Endothelial cell of umbilical vein (primary cell): ENCODE results near the gene AIG1. TPM values are rescaled to one million over a fixed set of nuclear protein-coding genes. Genes with fewer than 3 reads are reported as not detected.

Source experiments
- BruUV-seq: library from RNA; stranded (reverse); fragments of 400-500 nt; replicated peaks from 2 replicates; lab custom pipeline; 2021; lab: Mats Ljungman, UMichigan
- CTCF ChIA-PET: fragments of 300-600, 350-600 bp; sonication (Branson Sonifier 250); formaldehyde crosslinking; loops from one replicate; lab custom pipeline; 2021; ENCODE audit warnings: antibody characterized with exemption, inconsistent platforms; lab: Charles Lee
- POLR2A ChIA-PET: fragments of 300-600, 350-600 bp; sonication (Branson Sonifier 250); formaldehyde crosslinking; loops from one replicate; lab custom pipeline; 2021; ENCODE audit warnings: antibody characterized with exemption, inconsistent platforms; lab: Charles Lee
- DNase-seq: peaks from one replicate; pipeline ENCODE4 v3.0.0-alpha.2; 2011; ENCODE audit warnings: low read depth, low spot score
- FAIRE-seq: peaks from 2 replicates; lab custom pipeline; 2011; peaks lifted over from hg19 to GRCh38; lab: Jason Lieb, UNC
- H2AFZ ChIP-seq: 2 replicates; pipeline ENCODE4 v1.6.0; 2012; ENCODE audit warnings: low read depth, low read length, control low read depth, inconsistent platforms
- H3K27ac ChIP-seq: 2 replicates; pipeline ENCODE4 v1.5.1; 2011; ENCODE audit warnings: low read depth, mild to moderate bottlenecking, control low read depth, low read length, moderate library complexity; ENCODE audit not compliant: insufficient read depth
- H3K27me3 ChIP-seq, 2 experiments: 2 replicates each; pipeline versions ENCODE4 v1.6.0 to v1.6.1; 2011; ENCODE audit warnings: low read length in 2 of 2, mixed read lengths in 1 of 2; ENCODE audit not compliant: control insufficient read depth in 2 of 2, insufficient read depth in 2 of 2
- H3K36me3 ChIP-seq, 2 experiments: 2 replicates in 1 of 2; 3 replicates in 1 of 2; pipeline ENCODE4 v1.5.1; 2011; ENCODE audit warnings: low read length in 2 of 2, mild to moderate bottlenecking in 1 of 2, moderate library complexity in 1 of 2; ENCODE audit not compliant: control insufficient read depth in 2 of 2, insufficient read depth in 2 of 2; ENCODE audit errors: extremely low read depth in 1 of 2
- H3K4me1 ChIP-seq: 3 replicates; pipeline ENCODE4 v1.5.1; 2011; ENCODE audit warnings: mild to moderate bottlenecking, low read length; ENCODE audit not compliant: control insufficient read depth, insufficient read depth; ENCODE audit errors: extremely low read depth
- H3K4me2 ChIP-seq: 2 replicates; pipeline ENCODE4 v1.6.1; 2011; ENCODE audit warnings: low read length, control low read depth, mixed read lengths; ENCODE audit not compliant: insufficient read depth
- H3K4me3 ChIP-seq, 3 experiments: fragments of 200-600 bp in 1 of 3; sonication (generic), shearing (Covaris generic) in 1 of 3; replicated peaks in 1 of 3; 2 replicates each; pipeline ENCODE4 v1.5.1; 2011 to 2016; ENCODE audit warnings: control low read depth in 3 of 3, low read length in 3 of 3, mild to moderate bottlenecking in 2 of 3, inconsistent platforms in 1 of 3, low read depth in 1 of 3, moderate library complexity in 1 of 3; ENCODE audit not compliant: insufficient read depth in 1 of 3
- H3K79me2 ChIP-seq: 2 replicates; pipeline ENCODE4 v1.6.0; 2012; ENCODE audit warnings: low read length, inconsistent platforms; ENCODE audit not compliant: control insufficient read depth, insufficient read depth
- H3K9ac ChIP-seq: replicated peaks from 2 replicates; pipeline ENCODE3; 2011; ENCODE audit warnings: low read length, control low read depth; ENCODE audit not compliant: insufficient read depth; ENCODE audit errors: extremely low read depth
- H3K9me1 ChIP-seq: replicated peaks from 3 replicates; pipeline ENCODE4 v1.6.0; 2011; ENCODE audit warnings: mild to moderate bottlenecking, low read length; ENCODE audit not compliant: control insufficient read depth, insufficient read depth; ENCODE audit errors: extremely low read depth
- H3K9me3 ChIP-seq: replicated peaks from 2 replicates; pipeline ENCODE4 v1.5.1; 2012; ENCODE audit warnings: low read length, inconsistent platforms; ENCODE audit not compliant: control insufficient read depth, insufficient read depth
- H4K20me1 ChIP-seq: replicated peaks from 2 replicates; pipeline ENCODE3; 2011; ENCODE audit warnings: mild to moderate bottlenecking, low read length; ENCODE audit not compliant: control insufficient read depth, insufficient read depth; ENCODE audit errors: extremely low read depth
- CTCF ChIP-seq, 2 donors: IDR thresholded peaks; 1 replicate in 1 of 2; 2 replicates in 1 of 2; pipeline ENCODE4 v1.5.1; 2011; ENCODE audit warnings: low read length in 2 of 2, mild to moderate bottlenecking in 2 of 2, moderate library complexity in 2 of 2, control low read depth in 1 of 2, inconsistent platforms in 1 of 2, low read depth in 1 of 2; ENCODE audit not compliant: insufficient read depth in 1 of 2; ENCODE audit errors: extremely low read depth in 1 of 2
- EZH2 ChIP-seq: IDR thresholded peaks from 2 replicates; pipeline ENCODE4 v1.6.1; 2012; ENCODE audit warnings: borderline replicate concordance, low read depth, mild to moderate bottlenecking, moderate library complexity, low read length, inconsistent platforms; ENCODE audit not compliant: severe bottlenecking
- GATA2 ChIP-seq: IDR thresholded peaks from 2 replicates; pipeline ENCODE4 v1.7.0; 2011; ENCODE audit warnings: low read depth, mild to moderate bottlenecking, moderate library complexity, mixed read lengths, low read length; ENCODE audit not compliant: insufficient read length, insufficient read depth
- JUN ChIP-seq: IDR thresholded peaks from 2 replicates; pipeline ENCODE4 v1.6.1; 2011; ENCODE audit warnings: borderline replicate concordance, low read depth; ENCODE audit not compliant: insufficient read length, insufficient read depth
- MYC ChIP-seq: IDR thresholded peaks from one replicate; pipeline ENCODE4 v1.6.1; 2011; ENCODE audit warnings: mild to moderate bottlenecking, low read depth, low read length
- dilution Hi-C: fragments of 300-500 bp; cut with MboI; formaldehyde crosslinking; loops from one replicate; pipeline ENCODE4 v1.15.0; 2019; ENCODE audit warnings: low sequenced_read_pairs; ENCODE audit not compliant: extremely low pct_ligation_motif_present
- intact Hi-C: fragments of 100-400 bp; cut with micrococcal nuclease; formaldehyde crosslinking; loops from one replicate; pipeline ENCODE4 v1.10.0; 2022
- polyA plus RNA-seq, 4 experiments: library from polyadenylated mRNA; depleted of rRNA in 3 of 4; stranded (reverse) in 3 of 4; unstranded in 1 of 4; fragments of >200 nt; gene quantifications; 2 replicates each; pipeline versions ENCODE4 v1.2.1 to v1.2.3, GENCODE V29; 2011 to 2012; ENCODE audit warnings: missing spikeins in 1 of 4
- total RNA-seq: library from RNA; stranded (reverse); gene quantifications from 2 replicates; pipeline ENCODE4 v1.2.3, GENCODE V29; 2021

The AIG1 gene
- total and polyA plus RNA-seq, 2 donors (not counting 3 experiments of a cell fraction or from before 2014, with no cell fraction given) = 17.7 to 22.7 TPM

- intact Hi-C loops = no loop called here
- dilution Hi-C loops = no loop called here
These were observed 36.6 kb downstream of the AIG1 start for GRCh38 chr6:143097224-143097795.

More at GRCh38 chr6:143097224-143097795, 36.6 kb downstream of the AIG1 start:
- H2AFZ ChIP-seq = no peak overlapping the region
- ChIA-PET CTCF (interaction anchor here (1.0 kb wide), 1 partner anchor 622 kb away, joined by 3 read pairs; no protein-coding TSS in a partner anchor), POLR2A (no interaction called here)
- TF ChIP-seq EZH2 (no peak), CTCF (IDR thresholded peaks at IDR 0.05; ENCODE audit: extremely low read depth in 1 of 2, insufficient read depth in 1 of 2, low read depth in 1 of 2, low read length in 2 of 2) (no peak), JUN (no peak), MYC (no peak), GATA2 (no peak)
- H3K27ac ChIP-seq = no peak overlapping the region
- no TSS peak for BruUV-seq
- no peak overlapping the region for H3K4me2 ChIP-seq
- no peaks in the 10 kb centered on the region for H3K9me3 ChIP-seq
- H3K79me2 ChIP-seq = no peaks in the 10 kb centered on the region
- peaks cover 4% of the 10 kb centered on the region for H3K4me1 ChIP-seq
- H3K4me3 ChIP-seq = no peak overlapping the region
- H3K9ac ChIP-seq = no peak overlapping the region
- no peaks in the 10 kb centered on the region for H3K9me1 ChIP-seq
- H3K27me3 ChIP-seq = no peaks in the 10 kb centered on the region
- no peaks in the 10 kb centered on the region for H4K20me1 ChIP-seq
- DNase-seq = no peak
- no peaks in the 10 kb centered on the region for H3K36me3 ChIP-seq
- no peak for FAIRE-seq
